ENCODE results near the gene ZNF326.

ZNF326 gene
- total RNA-seq = 38.8 to 45.7 (median 42.2) reads per million in 4 experiments

DNA sequence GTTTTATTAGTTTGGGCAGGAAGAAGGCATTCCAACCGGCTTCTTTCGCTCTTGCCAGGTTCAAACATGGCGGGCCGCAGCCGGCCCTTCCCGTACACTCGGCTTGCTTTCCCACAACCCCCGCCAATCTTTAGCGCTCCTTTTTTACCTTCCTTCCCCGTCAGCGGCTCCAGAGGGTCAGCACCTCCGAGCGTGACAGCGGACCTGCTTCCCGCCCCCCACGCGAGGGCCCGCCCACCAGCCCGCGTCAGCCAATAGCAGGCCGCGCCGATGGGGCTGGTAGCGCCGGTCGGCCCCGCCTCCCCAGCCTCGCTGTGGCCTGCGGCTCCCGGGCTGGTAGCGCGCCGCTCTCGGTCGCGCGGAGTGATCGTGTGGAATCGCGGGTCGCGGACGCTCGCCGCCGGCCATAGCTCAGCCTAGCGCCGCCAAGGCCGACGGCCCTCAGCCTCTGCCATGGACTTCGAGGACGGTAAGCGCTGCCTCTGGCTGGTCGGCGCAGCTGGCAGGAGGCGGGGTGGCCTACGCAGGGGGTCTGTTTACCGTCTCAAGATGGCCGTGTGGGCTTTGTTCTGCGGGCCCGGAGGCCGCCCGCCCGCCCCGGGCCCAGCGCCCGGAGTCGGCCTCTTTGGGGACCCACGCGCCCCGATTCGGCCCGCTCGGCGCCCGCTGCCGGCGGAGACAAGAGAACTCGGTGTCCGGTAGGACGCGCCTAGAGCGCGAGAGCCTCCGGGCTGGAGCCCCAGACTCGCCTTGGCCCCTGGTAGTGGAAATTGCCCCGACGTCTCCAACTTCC is at the start of gene ZNF326:
Gene ZNF326 (plus strand): TSS at position 306 of the 793 bp plus-strand sequence. CDS start 148 bp downstream, at position 454.
- DNase-seq = peak; percentile 92

DNA sequence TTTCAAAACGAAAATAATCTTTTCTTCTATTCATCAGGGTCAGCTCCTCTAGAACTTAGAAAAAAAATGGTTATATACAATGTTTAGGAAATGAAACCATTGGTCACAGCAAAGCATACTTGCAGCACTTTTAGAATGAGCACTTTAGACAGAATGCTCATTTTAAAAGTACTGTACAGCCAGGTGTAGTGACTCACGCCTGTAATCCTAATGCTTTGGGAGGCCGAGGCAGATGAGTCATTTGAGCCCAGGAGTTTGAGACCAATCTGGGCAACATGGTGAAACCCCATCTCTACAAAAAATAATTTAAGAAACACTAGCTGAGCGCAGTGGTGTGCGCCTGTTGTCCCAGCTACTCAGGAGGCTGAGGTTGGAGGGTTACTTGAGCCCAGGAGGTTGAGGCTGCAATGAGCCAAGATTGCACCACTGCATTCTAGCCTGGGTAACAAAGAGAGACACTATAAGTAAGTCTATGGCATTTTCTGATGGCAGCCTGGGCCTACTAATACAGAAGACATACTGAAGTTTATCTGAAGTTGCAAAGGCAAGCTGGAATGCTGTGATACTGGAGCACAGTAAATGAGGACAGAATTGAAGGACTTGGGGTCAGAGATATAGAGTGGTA is 48.9 kb upstream of the ZNF326 start:
- DNase-seq = no peak

DNA sequence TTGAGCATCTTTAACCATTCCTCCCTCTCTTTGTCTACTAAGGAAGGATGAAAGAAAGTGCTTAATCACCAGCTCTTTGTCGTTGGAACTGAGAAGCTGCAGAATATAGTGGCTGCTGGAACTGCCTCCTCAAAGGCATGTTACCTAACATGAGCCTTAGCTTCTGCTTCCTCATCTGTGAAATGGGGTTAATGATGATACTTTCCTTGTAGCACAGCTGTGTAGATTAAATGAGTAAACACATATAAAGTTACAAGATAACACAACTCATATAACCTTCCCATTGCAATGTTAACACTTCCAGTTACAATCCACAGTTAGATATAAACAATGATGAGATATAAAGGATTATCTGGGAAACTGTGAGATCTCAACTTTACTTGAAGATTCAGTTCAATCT is 48.4 kb upstream of the ZNF326 start:
- DNase-seq = no peak

DNA sequence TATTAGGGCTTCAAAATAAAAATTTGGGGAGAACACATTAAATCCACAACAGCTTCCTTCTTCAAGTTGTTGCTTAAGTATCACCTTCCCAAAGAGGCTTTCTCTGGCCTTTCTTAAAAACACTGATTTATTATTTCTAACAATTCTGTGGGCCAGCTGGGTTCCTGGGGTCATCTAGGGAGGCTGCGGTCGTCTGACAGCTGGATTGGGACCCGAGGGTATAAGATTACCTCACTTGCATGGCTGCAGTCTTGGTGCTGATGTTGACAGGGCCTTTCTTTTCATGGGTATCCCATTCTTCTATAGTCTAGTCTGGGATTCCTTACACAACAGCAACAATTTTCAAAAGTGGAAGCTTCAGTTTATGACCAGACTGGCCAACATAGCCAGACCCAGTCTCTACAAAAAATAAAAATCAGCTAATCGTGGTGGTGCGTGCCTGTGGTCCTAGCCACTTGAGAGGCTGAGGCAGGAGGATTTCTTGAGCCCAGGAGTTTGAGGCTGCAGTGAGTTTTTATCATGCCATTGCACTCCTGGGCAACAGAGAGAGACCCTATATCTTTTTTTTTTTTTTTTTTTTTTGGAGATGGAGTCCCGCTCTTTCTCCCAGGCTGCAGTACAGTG is 46.1 kb upstream of the ZNF326 start:
- DNase-seq = no peak

GRCh38 chr1:89949991-89950624 is 44.8 kb upstream of the ZNF326 start:
- DNase-seq = no peak

- DNase-seq = no peak
Observed at GRCh38 chr1:89950703-89951102, 44.2 kb upstream of the ZNF326 start.

DNA sequence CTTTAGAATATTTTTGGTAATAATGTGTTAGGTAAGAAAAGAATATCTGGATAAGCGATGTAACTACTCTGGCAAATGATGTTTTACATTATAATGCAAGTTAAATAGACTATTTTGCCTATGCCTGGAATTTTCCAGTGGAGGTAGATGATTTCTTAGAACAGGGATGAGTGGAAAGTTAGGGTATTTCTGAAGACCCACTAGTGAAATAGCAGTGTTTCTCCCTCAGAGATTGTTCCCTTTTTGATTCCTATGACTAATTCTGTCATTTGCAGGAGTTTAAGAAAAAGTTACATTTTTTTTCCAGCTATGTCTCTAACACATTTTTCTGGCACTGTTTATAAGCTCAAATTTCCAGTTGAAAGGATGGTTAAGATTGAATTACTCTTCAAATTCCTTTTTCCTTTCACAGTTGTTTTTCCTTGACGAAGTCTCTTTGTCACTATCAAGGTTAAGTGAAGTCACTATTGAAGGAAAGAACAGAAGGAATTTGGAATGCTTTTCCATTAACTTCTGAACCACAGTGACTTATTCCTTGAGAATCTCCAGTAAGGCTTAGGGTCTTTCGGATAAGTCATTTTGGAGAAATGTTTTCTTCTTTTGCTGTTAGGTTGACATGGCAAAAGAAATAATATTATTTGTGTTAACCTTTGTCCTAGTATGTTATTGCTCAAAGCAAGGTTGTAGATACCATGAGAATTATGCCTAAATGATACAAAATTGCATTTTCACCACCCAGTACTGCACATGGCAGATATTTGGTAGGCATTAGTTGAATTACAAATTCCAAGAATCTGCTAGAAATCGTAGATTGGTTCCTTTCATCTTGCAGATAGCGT is 42.9 kb upstream of the ZNF326 start:
- no peak for DNase-seq

DNA sequence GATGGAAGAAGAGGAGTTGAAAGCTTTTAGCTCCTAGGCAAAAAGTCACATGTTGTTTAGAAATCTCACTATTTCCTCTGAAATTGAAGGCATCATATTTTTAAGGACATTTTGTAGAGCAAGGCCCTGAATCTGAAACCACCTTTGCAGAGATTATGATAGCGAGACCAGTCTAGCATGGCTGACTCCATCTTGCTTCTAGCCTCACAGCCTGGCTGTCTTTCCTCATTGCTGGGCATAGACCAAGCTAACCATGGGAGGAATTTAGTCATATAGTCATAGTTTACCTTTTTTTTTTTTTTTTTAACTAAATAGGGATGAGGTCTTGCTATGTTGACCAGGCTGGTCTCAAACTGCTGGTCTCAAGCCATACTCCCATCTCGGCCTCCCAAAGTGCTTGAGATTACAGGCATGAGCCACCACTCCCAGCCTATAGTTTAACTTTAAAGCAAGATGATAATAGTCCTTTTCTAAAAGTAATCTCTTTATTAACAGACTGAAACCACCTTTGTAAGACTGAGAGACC is 42.2 kb upstream of the ZNF326 start:
- no peak for DNase-seq

GRCh38 chr1:89953131-89953626 is 41.7 kb upstream of the ZNF326 start:
- DNase-seq = no peak

DNA sequence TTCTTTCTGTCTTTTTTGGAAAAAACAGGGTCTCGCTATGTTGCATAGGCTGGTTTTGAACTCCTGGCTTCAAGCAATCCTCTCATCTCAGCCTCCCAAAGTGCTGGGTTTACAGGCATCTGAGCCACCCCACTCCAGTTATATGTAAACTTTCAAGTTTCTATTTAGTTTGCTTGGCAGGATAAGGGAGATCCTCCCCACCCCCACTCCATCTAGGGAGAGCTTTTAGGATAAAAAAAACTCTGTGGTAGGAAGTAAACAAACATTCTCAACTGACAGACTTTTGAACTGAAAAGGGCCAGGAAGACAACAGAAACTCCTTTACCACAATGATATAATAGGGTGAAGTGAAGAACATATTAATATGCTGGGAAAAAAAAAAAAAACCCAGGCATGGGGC is 41.0 kb upstream of the ZNF326 start:
- no peak for DNase-seq

DNA sequence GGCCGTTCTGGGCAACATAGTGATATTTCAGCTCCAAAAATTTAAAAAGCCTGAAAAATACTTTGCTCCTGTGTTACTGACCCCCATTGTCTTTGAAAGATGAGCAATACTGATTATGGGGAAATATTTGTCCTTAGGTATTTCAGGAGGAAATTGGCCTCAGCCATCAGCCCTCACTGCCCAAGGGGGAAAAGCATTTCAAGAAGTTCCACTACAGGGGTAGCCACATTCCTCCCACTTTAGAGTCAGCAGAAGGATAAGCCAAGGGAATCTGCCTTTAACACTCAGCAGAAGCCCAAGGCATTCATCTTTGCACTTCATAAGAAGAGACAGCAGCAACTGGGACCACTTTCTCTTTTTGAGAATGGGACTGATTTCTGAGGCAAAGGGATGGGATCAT is 40.5 kb upstream of the ZNF326 start:
- DNase-seq = no peak

DNA sequence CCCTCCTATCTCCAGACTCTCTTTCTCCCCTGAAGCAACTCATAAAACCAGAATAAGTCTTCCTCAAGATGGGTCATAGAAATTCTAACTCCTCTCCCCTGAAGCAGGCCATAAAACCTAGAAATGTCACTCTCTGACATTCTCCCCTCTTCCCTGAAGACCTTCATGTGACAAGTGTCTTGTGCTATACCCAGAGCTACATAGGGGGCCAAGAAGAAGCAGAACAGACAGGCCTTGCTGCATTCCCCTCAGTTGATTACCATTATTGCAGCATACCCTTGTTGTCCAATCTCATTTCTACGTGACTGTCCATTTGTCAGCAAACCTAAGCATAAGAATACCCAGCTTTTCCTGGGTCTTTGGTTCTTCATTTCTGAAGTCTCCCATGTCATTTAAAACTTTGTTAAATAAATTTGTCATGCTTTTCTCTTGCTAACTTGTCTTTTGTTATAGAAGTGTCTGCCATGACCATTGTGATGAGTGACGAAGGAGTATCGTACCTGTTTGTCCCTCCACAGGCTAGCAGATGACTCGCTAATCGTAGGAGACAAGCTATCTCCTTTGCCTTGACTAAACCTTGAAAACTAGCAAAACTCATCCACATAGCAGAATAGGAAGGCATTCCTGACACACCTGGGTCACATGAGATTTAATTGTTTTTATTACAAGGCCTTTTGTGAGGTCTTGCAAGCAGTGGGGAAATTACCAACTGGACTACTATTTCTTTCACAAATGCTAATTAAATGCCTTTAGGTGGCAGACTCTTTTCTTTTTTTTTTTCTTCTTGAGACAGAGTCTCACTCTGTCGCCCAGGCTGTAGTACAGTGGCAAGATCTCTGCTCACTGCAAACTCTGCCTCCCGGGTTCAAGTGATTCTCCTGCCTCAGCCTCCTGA is 39.4 kb upstream of the ZNF326 start:
- no peak for DNase-seq

DNA sequence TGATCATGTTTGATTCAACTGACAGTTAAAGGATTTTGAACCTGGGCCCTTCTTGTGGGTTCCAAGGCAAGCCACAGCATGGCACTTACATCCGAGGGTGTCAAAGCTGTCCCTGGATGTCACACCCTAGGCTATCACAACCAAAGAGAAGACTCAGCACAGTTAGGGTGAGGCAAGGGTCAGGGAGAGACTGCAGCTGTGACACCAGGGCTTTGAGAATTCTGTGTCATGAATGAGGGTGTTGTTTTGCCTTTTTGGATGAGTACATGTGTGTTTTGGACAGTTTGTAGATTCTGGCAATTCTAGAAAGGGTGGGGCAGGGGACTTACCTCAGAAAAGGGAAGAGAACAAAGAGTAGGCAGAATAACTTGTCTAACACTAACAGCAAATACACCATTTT is 37.8 kb upstream of the ZNF326 start:
- DNase-seq = no peak

- no peak for DNase-seq
Observed at GRCh38 chr1:89958851-89959654, 35.9 kb upstream of the ZNF326 start.

DNA sequence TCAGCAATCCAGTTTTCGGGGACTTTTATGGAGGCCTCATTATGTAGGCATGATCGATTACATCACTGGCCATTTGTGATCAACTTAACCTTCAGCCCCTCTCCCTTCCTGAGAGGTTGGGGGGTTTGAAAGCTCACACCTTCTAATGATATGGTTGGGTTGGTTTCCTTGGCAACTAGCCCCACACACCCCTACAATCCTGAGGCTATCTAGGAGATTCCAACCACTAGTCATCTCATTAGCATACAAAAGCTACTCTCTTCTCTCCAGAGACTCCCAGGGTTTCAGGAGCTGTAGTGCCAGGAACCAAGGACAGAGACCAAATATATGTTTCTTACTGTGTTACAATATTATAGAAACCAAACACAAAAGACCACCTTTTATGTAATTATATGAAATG is 35.2 kb upstream of the ZNF326 start:
- no peak for DNase-seq

GRCh38 chr1:89962024-89962741 is 32.7 kb upstream of the ZNF326 start:
- no peak for DNase-seq

GRCh38 chr1:89962742-89963075 is 32.2 kb upstream of the ZNF326 start:
- DNase-seq = no peak

- no peak for DNase-seq
Observed at GRCh38 chr1:89965193-89965768, 29.6 kb upstream of the ZNF326 start.

DNA sequence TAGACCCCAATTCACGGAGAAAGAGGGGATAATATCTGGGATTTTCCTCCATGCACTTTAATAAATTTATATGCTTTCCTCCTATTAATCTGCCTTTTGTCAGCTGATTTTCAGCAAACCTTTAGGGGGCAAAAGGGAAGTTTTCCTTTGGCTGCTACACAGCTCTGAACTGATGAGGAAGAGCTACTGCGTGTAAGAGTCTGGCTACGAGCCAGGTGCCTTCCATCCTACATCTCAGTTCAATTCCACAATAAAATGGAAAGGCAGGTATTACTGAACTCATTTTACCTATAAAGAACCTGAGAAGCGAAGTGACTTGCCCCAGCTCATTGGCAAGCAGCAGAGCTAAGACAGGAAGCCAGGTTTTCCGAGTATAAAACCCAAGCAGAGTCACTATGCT is 28.3 kb upstream of the ZNF326 start:
- no peak for DNase-seq

Measured in effector CD8-positive, alpha-beta T cell (primary cell).